Activated CD8-positive, alpha-beta memory T cell treated with anti-CD3 and anti-CD28 coated beads for 4 hours (primary cell): ENCODE results near the gene RBFOX1.

ENCODE experiments used
- DNase-seq, 2 donors: peaks; one replicate each; pipeline ENCODE4 v3.0.0-alpha.2; 2020; ENCODE audit warnings: low read depth in 2 of 2

The RBFOX1 gene

DNA sequence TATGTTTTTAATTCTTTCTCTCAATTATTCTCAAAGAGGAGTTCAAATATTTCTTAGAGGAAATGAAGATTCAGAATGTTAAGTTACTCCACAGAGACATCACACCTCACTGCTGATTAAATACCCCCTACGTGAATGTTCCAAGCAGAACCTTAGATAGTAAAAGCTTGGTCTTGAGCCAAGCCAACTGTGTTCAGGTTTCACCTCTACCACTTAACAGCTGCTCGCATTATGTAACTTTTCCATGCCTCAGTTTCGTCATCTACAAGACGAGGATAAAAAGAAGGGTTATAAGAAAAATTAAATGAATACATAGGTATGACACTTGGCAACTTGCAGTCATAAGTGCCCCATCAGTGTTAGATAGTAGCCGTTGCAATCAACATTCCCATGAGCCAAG, 356.2 kb downstream of the RBFOX1 start:
- DNase-seq = no peak

DNA sequence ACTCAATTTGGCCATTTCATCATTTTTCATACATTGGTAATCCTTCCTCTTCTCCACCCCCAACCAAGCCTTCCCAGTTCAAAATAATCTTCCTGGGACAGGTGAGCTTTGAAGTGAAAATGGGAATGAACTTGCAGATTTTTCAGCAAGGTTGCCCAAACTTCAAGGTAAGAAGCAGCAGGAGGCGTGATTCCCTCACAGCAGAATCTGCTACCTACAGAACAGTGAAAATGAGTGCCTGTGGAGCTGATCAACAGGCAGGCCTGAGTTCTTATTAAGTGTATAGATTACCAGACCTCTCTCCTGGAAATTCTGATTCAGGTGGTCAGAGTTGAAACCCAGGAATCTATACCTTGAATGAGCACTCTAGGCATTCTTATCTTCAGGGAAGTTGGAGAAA, 356.6 kb downstream of the RBFOX1 start:
- no peak for DNase-seq

DNA sequence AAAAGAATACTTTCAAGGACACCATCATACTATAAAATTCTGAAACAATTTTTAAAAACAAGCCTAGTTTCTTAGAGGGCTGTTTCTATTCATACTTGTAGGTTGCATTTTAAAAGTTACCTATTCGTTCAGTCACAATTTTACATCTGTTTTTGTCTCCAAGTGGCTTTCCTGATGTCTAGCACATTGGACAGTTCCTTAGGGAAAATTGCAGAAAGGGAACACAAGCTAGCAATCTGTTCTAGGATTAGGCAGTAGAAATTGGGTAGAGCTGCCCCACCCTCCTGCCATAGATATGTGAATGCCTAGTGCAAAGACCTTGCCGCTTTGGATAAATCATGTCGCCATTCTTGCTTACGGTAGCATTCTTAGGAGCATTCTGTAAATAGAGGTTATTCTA, 358.9 kb downstream of the RBFOX1 start:
- no peak for DNase-seq

DNA sequence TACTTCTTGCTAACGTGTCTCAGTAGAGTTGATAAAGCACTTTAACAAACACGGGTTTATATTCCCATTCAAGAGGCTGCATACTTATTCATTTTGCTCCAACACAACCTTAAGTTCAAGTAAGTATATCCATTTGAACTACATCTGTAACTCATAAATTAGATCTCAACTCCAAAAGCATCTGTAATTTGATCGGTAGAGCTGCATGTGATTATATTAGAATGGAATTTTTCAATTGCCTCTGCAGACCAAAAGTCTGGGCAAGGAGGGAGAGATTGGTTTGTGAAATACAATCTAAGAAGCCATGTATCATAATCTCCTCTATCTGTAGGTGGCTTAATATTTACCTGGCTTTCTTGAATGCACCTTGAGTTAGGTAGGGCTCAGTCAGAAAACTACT, 371.0 kb downstream of the RBFOX1 start:
- DNase-seq = no peak

DNA sequence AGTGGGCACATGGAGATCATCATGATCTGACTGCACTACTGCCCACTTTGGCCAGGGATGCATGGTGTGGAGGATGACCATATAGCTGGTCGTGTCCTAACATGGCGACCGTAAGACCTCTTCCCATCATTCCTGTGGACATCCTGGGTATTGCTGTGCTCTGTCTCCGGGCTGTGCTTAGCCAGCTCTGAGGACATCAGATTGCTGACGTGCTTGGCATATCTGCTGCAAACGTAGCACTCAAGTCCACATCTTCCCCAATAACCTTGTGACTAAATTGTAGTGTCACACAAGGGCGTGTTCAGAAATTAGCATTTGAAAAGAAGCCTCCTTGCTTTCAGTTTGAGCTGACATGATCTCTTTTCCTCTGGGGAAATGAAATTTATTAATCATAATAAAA, 373.2 kb downstream of the RBFOX1 start:
- no peak for DNase-seq

DNA sequence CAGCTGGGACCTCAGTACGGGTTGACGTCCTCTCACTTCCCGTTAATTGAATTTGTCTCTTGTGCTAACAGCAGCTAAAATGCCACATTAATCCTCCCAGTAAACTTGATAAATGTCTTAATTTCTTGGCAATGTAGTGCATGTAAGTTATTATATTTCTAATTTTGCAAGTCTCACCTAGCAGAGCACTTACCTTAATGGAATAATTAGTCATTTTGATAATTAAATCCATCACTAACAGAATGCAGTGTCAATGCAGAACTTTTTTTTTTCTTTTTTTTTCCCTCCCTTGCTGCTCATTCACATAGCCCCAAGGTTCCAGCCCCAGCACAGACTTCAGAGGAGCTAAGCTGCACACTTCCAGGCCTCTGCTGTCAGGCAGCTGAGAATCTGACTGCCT, 376.5 kb downstream of the RBFOX1 start:
- no peak for DNase-seq

DNA sequence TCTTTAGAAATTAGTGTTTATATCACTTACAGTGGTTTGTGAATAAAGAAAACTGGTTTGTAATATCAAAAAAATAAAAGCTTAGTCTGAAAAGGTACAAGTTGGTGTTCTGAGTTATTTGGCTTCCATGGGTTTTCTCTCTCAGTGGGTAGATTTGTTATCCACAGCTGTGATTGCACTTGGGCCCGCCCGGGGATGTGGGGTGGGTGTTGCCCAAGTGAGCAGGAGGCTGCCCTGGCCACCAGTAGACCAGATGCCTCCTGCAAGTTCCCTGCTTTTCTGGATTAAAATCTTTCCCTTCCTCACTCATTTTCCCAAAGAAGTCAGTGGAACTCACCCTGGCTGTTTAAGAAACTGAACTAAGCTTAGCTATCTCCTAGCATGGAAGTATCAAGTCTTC, 380.6 kb downstream of the RBFOX1 start:
- no peak for DNase-seq

DNA sequence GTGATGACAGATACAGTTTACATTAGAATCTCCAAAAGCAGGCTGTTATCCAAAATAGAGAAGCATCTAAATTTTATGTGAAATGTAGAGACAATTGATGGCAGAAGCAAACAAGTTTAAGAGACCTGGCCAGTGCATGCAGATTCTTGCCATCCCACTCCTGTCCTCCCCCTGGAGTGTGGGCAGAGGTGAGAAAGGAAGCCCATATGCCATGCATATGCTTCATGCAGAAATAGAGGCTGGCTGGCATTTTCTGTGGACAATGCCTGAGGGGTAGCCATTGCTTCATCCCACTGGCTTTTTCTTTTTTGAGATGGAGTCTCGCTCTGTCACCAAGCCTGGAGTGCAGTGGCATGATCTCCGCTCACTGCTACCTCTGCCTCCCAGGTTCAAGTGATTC, 382.1 kb downstream of the RBFOX1 start:
- DNase-seq = no peak

DNA sequence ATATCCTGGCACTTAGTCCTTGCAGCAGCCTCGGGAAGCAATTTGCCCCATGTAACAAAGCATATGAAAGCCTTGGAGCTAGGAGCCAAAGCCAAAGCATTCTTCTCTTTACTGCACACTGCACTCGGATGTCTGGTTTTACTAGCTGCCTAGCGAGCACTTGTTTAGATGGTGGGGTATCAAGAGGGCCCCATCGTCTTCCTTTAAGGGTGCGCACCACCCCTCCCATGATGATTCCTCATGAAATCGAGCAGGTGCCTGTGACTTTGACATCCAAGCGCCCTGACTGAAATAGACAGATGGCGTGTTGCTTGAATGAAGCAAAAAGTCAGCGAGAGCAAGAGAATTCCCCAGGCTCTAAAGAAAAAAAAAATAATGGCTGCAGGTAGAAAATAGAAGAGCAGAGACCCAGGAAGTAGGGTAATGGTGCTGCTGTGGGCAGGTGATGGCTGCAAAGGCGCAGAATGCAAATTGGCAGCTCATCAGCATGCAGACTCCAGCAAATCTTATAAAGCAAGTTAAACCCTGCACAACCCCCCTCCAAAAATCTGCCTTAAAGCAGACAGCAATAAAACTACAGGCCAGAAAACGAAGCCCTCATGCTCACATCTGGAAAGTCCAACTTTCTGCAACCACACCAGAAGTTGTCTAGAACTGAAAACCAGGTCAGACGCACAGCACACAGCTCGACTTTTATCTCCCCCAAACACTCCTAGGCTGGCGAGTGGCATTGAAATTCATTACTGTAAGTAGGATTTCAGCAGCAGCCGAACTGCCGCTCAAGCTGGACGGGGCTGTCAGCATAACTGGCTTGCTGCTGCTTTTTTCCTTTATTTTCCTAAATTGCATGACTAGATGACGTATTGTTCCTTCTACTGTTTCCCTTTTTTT, 384.3 kb downstream of the RBFOX1 start:
- DNase-seq = no peak

DNA sequence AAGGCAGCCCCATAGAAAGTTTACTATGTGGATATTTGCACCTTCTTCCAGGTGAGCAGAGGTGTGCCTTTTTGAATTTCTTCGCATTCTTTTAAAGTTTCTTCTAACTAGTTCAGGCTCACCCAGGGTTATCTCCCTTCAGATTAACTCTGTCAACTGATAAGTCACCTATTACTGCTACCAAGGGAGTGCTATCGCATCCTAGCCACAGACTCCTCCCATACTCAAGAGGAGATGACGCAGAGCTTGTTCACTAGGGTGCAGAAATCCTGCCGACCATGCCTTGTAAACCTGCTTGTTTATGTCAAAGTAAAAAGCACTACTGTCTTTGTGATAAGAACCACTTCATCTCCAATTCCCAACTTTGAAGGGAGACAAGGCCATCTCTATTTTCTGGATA, 390.1 kb downstream of the RBFOX1 start:
- no peak for DNase-seq

DNA sequence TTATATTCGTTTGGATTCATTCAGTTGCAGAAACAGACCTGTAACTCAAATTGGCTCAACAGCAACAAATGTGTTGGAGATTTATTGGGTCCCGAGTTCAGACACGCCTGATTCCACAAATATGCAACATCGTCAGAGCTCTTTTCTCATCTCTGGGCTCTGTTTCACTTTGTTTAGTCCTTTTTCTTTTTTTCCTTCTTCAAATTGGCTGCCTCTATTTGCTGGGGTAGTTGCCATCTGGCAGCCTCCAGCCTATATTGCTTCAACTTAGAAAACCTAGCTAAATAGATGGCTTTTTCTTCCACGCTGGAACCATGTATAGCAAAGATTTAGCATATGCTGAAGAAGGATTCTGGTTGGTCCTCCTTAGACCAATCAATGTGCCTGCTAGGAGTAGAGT, 398.5 kb downstream of the RBFOX1 start:
- DNase-seq = no peak

DNA sequence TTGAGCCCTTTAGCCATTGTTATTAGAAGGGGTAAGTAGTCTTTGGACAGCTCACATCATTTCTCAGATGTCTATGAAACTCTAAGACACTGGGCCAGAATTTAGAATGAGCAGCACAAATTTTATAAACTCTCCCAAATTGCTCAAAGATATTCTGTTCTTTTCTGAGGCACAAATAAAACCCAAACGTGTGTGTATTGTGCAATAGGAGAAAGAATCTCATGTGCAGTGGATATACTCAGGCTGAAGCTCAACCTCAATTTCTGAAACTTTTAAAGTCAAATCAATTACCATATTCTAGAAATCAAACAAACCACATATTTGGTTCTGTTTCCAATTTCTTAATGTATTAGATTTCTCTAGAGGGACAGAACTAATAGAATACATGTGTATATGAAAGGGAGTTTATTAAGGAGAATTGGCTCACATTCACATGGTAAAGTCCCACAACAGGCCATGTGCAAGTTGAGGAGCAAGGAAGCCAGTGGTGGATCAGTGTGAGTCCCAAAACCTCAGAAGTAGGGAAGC, 403.6 kb downstream of the RBFOX1 start:
- DNase-seq = no peak

DNA sequence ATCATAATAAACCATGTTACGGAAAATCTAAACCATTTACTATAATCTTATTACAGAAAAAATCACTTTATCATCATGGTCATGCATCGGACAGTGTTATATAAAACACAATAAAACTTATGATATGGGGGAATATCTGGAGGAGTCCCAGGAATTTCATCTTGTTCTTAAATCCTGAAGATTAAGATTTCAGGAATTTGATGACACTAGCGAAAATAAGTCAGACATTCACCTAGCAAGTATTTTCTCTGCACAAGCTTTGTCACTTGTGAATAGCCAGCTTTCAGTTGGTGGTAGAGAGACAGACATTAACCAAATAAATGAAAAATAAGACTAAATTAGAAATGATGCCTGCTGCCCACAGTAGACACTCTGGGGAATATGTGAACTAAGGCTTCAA, 410.0 kb downstream of the RBFOX1 start:
- DNase-seq = no peak

DNA sequence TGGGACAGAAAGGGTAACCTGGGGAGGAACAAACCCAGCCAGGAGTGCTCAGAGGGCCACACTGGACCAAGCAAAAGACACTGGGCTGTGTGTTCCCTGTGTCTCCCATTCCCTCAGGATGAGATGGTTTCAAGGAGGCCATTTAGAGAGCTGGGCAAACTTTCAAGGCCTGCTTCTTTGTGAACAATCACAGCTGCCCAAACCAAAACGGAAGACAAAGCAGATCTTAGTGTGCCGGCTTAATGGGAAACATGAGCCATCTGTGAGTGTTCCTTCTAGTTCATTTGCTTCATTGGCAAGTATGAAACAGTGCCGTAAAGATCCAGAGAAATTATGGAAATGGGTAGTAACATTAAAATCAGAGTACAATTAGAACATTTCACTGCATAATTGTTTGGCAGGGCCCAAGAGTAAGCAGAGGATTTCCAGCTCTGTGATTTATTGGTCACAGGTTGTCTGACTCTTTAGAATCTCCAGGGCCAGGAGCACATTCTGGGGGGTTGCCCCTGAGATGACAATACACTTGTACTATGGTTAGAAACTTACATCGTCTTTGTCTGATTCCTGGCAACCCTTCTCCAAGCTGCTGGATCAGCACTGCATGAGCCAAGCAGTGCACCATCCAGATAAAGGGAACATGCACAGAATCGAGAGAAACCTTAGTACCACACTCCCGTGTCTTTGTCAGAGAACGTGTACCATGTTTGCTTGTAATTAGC, 412.1 kb downstream of the RBFOX1 start:
- no peak for DNase-seq

DNA sequence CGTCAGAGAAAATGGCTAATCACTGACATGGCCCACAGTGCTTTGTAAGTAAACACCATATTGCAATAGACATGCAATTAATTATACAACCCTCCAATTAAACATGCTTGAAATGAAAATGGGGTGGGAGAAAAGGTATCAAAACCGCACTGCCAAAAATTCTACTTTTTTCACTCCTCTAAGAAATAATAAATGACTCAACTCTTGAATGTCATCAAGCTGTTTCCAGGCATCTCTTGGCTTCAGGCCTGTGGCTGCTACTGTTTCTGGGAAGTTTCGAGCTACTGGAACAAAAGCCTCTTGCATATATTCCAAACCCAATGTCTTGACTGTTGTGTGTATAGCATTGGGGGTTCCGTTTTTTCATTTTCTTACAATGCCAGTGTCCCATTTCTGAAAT, 412.6 kb downstream of the RBFOX1 start:
- no peak for DNase-seq

DNA sequence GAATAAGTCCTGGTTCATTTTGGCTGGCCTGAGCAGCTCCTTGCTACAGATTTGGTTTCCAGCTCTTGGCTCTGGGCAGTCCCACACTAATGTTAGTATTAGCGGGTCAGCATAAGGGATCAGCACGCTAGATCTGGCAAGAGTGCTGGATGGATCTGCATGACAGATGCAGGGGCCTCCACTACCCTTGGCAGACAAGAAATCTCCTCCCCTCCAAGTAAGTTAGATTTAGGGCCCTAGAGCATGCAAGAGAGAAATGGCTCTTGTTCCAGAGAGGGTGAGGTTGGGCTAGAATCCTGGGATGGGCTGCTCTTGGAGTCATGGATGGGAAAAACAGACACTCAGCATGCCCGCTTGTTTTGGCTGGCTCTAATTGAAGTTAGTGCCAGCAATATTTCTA, 414.3 kb downstream of the RBFOX1 start:
- no peak for DNase-seq

DNA sequence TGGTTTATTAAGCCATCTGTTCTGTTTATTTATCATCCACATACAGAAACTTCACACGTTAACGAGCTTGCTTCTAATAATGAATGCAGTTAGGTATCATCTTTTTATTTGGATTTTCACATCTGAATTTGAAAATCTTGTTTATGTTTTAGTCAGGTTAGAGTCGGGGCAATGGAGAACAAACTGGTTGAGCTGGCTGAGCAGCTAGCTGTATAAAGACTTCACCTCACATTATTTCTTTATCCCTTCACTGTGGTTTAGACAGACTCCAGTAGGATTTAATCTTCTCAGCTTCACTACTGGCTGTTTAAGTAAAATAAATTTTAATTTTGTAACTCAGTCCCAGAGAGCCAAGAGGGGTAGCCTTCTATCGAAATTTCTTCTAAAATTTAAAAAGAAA, 415.9 kb downstream of the RBFOX1 start:
- DNase-seq = no peak

DNA sequence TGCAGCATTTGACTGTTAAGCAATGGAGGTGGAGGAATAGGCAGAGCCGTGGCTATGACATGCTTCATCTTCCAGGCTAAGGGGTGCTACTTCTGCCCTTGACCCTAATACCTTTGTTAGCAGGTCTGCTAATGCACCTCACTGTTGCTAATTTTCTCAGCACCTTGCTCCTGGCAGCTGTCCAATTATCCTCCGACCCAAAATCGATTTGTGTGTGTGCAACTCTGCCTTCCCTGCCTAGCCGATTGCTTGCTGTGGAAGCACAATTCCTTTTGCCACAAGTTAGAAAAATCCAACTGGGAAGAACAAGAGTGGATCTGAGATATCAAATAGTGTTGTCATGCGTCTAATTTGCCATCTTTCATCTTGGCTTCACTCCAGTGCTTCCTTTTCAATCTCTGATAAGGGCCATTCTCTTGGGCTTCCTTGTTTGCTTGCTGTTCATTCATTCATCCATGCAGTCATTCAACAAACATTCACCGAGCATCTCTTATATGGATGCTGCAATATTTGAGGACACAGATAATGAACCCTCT, 422.8 kb downstream of the RBFOX1 start:
- no peak for DNase-seq
